GM12865 (cell line): ENCODE data around the gene DAW1.
A peak's percentile ranks its signal among the peaks of the same experiment; 100 is the strongest.
"Not testable (repeated sequence)": the region's sequence is repeated elsewhere in the genome, so short reads cannot be mapped to it uniquely, and the experiment has no call there.

ENCODE experiments used
- DNase-seq: peaks from one replicate; pipeline ENCODE4 v3.0.0; 2010; ENCODE audit warnings: low read depth
- H3K4me3 ChIP-seq: 2 replicates; pipeline ENCODE4 v1.5.1; 2011; ENCODE audit warnings: mild to moderate bottlenecking, low read depth, low read length, control low read depth
- CTCF ChIP-seq: IDR thresholded peaks from 2 replicates; pipeline ENCODE4 v1.5.1; 2011; ENCODE audit warnings: low read length, control low read depth, low read depth, inconsistent platforms; ENCODE audit not compliant: insufficient read depth; ENCODE audit errors: missing control alignments

The DAW1 gene

DNA sequence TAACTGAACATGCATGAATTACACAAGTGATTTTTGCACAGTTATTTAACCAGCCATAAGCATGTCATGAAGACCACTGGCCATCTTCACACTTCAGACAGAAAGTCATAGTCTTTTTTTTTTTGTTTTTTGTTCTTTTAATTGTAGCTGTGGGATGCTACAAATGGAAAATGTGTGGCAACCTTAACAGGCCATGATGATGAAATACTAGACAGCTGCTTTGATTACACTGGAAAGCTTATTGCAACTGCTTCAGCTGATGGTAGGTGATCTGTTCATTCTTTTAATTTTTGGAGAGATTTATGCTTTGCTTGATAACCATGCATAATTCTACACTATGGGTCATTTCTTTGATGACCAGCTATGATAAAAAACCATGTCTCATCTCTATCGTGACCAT is 35.6 kb downstream of the DAW1 start:
- no peak for DNase-seq
- TF ChIP-seq CTCF: no peak
- H3K4me3 ChIP-seq: no peak overlapping the region

- no peak for TF ChIP-seq CTCF
- DNase-seq: no peak
These were observed 37.0 kb downstream of the DAW1 start for GRCh38 chr2:227908266-227909054.

GRCh38 chr2:227914362-227914761 is 42.9 kb downstream of the DAW1 start:
- TF ChIP-seq CTCF: no peak
- no peak overlapping the region for H3K4me3 ChIP-seq
- no peak for DNase-seq

More at GRCh38 chr2:227908266-227909054, 37.0 kb downstream of the DAW1 start:
- no peak overlapping the region for H3K4me3 ChIP-seq

DNA sequence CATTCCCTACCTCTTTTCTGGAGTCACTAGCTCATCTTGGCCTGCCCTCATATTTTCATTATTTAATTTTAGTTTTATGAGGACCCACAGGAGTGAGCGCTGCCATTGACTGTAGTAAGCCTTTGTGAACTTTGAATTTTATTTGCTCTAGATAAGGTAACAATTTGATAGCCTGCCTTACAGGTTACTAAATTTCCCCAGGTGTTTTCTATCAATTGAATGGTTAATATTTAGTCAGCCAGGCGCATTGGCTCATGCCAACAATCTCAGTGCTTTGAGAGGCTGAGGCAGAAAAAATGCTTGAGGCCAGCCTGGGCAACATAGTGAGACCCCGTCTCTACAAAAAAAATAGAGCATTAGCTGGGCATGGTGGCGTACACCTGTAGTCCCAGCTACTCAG is 50.2 kb downstream of the DAW1 start:
- TF ChIP-seq CTCF: no peak
- H3K4me3 ChIP-seq: no peak overlapping the region
- no peak for DNase-seq

- TF ChIP-seq CTCF: no peak
- H3K4me3 ChIP-seq: no peak overlapping the region
- peak; percentile 21 for DNase-seq
These were observed 60.6 kb downstream of the DAW1 start for GRCh38 chr2:227932001-227932400.

DNA sequence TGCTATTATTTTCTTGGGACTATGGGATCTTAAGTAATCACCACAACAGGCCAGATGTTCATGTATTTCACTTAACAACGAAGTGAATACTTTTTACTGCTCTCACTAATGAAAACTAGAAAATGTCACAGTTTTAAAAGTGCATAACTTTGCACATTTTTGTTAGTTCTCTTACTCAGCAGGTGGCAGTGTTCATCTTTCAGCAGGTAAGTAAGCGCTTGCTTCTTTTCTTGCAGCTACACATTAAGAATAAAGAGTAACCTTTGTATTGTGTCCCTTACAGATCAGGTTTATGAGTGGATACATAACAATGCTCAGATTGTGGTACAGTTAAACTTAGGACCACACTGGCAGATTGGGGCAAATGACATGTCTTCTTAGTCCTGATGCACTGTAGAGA is 61.0 kb downstream of the DAW1 start:
- no peak overlapping the region for H3K4me3 ChIP-seq
- DNase-seq: no peak
- no peak for TF ChIP-seq CTCF

- H3K4me3 ChIP-seq: no peak overlapping the region
- TF ChIP-seq CTCF: no peak
- DNase-seq: no peak
These were observed 62.5 kb downstream of the DAW1 start for GRCh38 chr2:227933884-227934283.

GRCh38 chr2:227936249-227936648 is 64.8 kb downstream of the DAW1 start:
- DNase-seq, H3K4me3 ChIP-seq: not testable (repeated sequence)
